Hematopoietic multipotent progenitor cell (in vitro differentiated cells): Measurements from ENCODE around the gene FBXW10. TPM values are rescaled to one million over a fixed set of nuclear protein-coding genes. Genes with fewer than 3 reads are reported as not detected.
"Not testable (repeated sequence)": the region's sequence is repeated elsewhere in the genome, so short reads cannot be mapped to it uniquely, and the experiment has no call there.

Experiments used
- DNase-seq, 3 donors: peaks; one replicate each; pipeline ENCODE4 v3.0.0-alpha.2; 2011 to 2015; ENCODE audit warnings: low read depth in 2 of 3, low spot score in 2 of 3
- total RNA-seq: library from RNA; depleted of rRNA; stranded (reverse); fragments of >200 nt; gene quantifications from one replicate; pipeline ENCODE4 v1.2.3, GENCODE V29; 2012

Gene FBXW10
- total RNA-seq, 1 donor: under 0.01 TPM

DNA sequence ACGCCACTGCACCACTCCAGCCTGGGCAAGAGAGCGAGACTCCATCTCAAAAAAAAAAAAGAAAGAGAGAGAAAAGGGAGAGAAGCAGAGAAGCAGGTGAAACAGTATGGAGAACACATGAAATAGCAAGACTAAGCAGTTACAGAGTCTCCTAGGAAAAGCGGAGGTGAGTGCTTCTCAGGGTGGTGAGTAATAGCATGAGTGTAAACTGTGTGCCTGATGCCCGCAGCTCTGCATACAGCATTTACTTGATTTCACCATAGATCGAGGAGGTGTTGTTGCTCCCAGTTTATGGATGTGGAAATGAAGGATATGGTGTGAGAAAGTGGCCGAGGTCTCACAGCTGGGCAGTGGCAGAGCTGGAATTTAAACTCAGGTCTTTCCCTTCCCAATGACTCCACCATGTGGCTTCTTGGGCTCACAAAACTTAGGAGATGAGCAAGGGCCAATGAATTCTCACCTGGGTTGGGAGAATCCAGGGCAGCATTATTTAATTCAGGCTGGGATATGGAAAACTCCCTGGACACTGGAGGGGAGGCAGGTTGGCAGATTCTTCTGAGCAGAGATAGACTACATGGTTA is 10.1 kb downstream of the FBXW10 start:
- not testable (repeated sequence) for DNase-seq

DNA sequence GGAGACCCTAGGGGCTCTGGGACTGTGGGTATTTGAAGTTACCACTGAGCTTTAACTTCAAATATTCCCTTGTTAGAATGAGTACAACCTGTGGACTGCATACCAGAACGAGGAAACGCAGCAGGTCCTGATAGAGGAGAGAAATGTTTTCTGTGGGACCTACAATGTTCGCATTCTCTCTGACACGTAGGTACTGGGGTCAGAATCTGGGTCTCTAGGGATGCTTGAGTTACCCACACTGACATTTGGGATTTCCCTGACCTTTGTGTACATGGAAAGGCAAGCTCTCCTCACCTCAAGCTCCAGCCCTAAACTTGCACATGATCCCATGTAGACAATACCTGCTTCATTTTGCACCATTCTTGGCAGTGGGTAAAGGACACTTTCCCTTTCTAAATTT is 12.1 kb downstream of the FBXW10 start:
- DNase-seq: not testable (repeated sequence)

DNA sequence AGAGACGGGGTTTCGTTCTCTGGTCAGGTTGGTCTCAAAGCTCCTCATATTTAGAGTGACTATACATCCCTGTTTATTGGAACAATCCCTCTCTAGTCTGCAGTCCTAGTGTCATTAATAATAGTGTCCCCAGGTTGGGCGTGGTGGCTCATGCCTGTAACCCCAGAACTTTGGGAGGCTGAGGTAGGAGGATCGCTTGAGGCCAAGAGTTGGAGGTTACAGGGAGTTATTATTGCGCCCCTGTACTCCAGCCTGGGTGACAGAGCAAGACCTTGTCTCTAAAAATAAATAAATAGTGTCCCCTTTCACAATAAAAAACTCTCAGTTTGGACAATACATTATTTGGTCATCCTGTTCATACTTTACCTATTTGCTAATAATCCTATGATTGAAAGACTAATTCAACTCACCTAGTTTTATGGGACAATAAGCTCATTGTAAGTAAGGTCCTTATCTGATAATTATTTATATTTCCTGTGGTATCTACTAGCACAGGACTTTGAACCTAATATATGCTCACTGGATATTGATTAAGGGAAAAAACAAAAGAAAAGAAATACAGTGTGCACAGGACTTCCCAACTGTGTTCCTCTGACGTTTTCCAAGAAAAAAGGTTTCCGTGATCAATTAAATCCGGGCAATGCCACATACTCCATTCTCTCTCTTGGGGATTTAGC is 13.7 kb downstream of the FBXW10 start:
- not testable (repeated sequence) for DNase-seq

DNA sequence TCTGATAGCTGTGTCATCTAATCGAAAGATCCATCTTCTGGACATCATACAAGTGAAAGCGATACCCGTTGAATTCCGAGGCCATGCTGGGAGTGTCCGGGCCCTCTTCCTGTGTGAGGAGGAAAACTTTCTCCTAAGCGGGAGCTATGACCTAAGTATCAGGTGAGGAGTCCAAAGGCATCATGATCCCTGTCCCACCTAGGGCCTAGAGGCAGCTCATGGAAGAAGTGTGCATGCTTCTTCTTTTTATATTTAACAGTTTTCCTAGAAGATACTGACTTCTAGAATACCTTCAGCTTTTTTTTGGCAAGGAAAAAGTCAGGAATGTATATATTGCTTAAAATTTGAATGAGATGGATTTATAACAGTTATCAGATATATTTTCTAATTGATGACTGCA is 14.5 kb downstream of the FBXW10 start:
- DNase-seq: not testable (repeated sequence)

DNA sequence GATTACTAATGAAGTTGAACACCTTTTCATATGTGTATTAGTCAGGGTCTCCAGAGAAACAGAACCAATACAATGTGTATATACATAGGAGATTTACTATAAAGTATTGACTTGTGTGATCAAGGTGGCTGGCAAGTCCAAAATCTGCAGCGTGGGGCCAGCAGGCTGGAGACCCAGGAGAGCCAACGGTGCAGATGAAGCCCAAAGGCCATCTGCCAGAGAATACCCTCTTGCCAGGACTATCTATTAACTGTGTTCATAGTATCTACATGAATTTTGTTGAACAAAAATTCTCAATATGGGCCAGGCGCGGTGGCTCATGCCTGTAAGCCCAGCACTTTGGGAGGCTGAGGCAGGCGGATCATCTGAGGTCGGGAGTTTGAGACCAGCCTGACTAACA is 16.4 kb downstream of the FBXW10 start:
- DNase-seq: not testable (repeated sequence)

DNA sequence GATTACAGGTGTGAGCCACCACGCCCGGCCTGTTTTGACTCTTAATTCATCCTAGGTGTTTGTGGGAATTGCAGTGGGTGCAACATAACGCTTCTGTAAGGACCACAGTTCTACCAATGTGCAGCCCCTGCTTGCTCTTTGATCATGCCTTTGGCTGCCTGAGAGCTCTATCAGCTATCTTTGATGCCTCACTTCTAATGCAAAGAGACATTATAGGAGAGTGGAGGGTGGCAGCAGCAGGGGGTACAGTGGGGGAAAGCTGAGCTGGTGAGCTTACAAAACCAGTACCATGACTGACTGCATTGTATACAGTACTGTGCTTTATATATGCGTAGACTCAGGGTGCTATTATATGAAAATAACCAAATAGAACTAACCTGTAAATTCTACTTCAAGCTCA is 26.7 kb downstream of the FBXW10 start:
- DNase-seq: not testable (repeated sequence)

DNA sequence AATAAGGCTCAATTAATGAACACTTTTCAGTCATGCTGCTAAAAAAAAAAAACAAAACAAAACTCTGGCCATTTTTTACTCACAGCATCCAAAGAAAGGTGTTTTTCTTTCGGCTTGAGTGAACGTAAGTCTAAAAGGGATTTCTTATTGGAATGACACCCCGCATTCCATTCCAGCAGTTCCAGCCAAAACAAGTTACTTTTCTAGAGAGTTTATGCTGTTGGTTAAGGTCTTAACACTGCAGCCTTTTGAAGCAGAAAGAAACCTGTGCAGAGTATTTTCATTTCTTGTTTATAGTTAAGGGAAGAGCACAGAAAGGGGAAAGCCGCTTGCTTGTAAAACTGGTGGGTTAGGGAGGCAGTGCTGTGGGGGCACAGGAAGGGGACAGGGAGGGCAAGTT is 27.2 kb downstream of the FBXW10 start:
- not testable (repeated sequence) for DNase-seq

DNA sequence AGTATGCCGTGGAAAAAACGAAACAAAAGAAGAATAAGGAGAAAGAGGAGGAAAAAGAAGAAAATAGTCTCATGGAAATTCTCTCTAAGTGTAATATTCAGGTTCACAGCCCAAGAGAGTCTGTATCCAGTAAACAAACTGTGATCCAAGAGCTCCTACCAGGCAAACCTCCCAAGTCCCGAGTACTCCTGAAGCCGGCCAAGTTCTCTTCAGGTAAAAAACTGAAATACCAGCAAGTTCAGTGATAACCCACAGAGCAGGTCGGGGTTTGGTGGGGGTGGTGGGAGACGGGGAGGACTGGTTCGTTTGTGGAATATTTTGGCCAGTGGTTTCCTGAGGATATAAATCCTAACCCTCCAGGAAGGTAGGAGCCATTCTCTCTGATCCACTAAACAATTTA is 28.6 kb downstream of the FBXW10 start:
- DNase-seq: no peak

DNA sequence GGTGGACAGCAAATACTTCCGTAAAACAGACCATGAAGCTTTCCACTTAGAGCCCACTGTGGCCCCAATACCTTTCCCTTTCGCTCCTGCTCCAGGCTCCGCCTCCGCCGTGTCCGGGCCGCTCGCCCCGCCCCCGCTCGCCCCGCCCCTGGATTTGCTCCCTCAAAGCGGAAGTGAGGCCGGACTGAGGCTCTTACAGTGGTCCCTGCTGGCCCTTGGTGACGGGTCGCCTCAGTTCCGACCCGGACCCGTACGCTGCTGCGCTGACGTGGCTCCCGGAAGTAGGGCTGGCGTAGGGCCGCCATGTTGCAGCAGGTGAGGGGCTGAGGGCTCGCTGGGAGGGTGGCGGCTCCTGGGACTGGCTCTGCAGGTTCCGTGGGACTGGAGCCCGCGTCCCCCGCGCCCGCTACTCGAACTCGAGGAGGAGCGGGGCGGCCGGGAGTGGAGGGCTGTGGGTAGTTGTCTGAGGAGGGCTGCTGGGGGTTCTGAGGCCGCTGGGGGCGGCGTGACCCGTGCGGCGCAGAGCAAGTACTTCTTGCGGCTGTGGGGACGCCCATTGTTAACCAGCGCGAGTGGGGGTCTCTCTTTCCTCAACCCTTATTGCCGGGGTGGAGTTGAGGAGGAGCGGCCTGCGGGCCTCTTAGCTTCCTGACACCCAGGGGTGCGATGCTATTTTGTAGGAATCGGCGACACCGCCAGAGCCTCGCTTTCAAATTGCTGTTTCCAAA is 37.3 kb downstream of the FBXW10 start, which contains the start of gene TVP23B:
TSS of gene TVP23B (plus strand) at position 193 of the 728 bp plus-strand sequence. CDS start at position 304, 111 bp downstream.
- DNase-seq: peak; percentile 53 to 98 (median 94)

DNA sequence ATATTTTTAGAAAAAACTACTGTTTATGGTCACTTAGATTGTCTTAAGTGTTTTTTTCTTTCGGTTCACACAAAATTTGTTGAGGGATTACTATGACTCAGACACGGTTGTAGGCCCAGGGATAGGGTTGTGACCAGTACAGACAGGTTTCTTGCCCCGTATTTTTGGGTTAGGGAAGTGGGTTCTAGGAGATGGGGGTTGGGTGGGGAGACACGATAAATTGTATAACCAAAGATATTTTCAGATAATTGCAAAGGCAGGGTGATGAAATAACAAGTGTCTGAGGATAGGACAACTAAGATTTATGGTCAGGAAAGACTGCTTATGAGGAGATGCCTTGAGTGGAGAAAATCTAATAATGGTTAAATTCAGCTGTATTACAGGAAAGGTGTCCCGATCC is 38.0 kb downstream of the FBXW10 start:
- DNase-seq: peak in 1 of 3 donors; percentile 12

DNA sequence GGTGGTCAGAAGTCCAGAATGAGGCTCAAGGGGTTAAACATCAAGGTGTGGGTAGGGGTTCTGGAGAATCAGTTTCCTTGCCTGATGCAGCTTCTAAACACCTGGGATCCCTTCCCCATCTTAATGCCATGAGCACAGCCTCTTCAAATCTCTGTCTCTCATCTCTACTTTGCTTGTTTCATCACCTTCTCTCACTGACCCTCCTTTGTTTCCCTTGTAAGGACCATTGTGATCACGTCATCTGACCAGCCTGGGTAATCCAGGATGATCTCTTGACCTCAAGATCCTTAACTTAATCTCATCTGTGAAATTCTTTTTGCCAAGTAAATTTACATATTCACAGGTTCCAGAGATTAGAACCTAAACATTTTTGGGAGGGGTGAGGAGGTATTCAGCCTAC is 42.1 kb downstream of the FBXW10 start:
- DNase-seq: not testable (repeated sequence)

DNA sequence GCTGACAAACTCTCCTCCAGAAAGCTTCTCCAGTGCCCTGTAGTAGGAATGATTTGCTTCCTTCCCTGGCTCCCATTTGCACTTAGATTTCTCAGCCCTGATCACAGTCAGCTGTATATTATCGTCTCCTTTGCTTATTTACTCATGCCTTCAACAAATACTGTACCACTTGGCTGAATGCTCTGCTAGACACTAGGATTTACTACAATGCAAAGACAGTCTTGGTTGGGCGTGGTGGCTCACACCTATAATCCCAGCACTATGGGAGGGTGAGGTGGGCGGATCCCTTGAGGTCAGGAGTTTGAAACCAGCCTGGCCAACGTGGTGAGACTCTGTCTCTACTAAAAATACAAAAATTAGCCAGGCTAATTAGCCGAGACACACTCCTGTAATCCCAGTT is 43.0 kb downstream of the FBXW10 start:
- DNase-seq: not testable (repeated sequence)

DNA sequence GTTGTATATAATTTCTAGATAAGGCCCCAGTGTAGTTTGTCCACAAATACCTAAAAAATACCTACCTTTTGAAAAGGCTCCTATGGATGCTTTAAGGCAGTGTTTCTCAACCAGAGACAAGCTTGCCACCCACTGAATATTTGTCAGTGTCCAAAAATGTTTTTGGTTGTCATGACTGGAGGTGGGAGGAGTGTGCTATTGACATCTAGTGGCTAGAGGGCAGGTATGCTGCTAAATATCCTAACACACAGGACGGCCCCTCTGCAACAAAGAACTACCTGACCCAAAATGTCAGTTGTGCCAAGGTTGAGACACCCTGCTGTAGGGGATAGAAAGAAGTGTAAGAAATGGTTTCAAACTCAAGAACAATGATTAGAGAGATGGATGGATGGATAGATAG is 47.5 kb downstream of the FBXW10 start:
- DNase-seq: not testable (repeated sequence)

DNA sequence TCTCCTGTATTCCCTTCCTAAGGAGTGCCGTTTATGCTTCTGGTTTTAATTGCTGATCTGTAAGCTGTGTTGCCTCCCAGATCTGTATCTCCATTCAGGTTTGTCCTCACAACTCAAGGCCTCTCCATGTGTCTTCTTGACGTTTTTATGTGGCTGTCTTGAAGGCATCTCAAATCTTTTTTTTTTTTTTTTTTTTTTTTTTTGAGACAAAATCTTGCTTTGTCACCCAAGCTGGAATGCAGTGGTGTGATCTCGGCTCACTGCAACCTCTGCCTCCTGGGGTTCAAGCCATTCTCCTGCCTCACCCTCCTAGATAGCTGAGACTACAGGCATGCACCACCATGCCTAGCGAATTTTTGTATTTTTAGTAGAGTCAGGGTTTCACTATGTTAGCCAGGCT is 51.0 kb downstream of the FBXW10 start:
- not testable (repeated sequence) for DNase-seq

DNA sequence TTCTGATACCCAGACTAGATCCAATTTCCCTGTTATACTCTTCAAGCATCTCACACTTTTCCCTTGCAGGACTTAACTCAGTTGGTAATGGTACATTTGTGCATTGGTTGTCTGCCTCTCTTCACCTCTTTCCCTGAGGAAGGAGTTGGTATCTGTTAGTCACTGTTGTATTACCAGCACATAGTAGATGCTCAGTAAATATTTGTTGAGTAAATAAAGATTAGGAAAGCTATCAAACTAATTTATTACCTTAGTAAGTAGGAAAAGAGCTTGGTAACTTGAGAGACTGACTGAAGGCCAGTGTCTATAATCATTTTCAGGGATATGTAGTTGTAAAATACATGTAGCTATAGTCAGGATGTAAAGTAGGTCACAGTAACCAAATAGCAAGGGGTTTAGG is 53.0 kb downstream of the FBXW10 start:
- DNase-seq: not testable (repeated sequence)

DNA sequence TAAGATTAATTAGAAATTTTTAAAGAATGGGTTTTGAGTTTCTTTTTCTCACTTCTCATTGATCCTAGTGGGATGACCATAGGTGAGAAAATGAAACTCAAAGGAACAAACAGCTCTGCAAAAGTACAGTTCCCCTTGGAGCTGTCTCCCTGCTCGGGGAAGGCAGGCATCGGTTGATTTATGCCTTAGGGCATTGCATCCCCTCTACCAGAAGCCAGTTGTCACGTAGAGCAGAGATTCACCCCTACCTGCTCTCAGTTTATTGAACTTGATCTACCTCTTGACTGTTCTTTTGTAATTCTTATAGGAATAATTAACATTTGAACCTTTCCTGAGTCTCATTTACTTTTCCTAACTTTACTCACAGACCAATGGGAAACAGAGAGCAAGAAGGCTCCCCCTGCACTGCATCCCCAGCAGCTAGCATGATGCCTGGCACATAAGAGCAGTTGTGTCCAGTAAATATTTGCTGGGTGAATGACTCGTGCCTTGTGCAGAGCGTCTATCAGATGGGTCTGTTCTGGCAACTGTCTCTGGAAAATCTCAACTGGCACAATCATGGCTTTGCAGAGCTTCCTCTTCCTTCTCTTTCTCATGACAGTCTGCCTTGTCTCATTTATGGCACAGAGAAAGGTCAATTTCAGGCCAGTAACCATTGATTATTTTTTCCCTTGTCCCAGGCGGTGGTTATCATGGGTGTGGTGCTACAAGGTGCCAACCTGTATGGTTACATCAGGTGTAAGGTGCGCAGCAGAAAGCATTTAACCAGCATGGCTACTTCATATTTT is 59.8 kb downstream of the FBXW10 start:
- not testable (repeated sequence) for DNase-seq

DNA sequence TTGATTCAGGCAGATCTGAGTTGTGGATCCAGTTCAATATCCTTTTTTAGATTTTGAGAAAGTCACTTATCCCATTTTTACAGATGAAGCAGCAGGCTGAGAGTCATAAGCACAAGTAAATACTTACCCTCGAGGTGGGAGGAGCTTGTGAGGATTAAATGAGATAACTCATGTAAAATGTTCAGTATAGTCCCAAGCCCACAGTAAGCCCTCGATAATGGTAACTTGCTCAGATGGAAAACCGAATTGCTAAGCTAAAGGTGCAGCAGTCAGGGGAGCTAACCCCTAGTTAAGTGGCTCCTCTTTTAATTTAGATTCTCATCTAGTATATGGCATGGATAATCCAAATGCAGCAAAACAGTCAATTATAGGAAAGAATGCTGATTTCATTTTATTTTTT is 72.1 kb downstream of the FBXW10 start:
- DNase-seq: not testable (repeated sequence)

DNA sequence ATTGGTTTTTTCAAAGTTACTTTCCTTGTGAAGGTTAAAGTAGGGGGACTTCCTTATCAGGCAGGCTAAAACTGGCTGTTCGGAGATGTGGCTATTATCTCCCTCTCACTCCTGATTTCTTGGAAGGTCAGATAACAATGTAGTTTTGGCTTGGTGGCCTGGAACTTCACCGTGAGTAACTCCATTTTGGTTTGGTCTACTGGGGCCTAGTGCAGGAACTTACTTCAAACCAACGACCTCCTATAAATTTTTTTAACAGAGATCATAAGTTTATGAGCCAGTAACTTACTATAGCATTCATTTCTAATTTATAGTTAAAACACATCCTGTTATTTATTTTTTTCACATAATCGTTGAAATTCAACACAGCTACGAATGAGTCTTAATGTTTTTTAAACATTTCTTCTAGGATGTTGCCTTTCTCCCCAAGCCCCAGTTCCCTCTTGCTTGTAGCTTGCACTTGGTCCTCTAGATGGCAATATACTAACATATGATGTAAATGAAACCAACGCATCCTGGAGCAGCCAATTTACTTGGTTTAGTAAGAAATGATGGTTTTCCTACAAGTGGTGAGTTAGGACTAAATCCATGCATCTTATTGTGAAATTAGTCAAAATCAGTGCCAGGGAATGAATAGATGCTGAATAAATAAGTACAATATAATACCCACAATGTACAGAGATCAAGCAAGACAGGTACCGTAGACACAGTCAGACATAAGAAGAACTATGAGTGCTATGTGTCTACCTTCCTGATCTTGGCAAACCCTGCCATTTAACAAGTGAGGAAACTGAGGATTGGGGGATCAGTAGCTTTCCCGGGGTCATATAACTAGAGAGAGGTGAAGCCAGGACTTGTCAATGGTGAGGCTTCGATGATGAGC is 72.9 kb downstream of the FBXW10 start:
- peak in 2 of 3 donors; percentile 51 to 83 for DNase-seq

DNA sequence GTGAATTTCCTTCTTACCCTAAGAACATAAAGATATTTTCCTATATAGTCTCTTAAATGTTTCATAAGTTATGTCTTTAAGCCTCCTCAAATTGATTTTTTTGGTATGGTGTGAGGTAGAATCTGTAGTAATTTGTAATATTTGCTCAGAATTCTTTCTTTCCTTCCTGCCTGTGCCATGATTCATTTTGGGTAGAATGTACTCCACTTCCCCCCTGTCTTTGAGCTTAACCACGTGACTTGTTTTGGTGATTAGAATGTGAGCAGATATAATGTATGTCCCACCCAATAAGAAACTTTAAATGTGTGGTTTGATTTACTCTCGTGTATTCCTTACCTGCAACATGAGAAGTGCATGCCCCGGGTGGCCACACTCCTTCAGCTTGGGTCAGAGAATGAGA is 77.6 kb downstream of the FBXW10 start:
- DNase-seq: peak in 1 of 3 donors; percentile 3

DNA sequence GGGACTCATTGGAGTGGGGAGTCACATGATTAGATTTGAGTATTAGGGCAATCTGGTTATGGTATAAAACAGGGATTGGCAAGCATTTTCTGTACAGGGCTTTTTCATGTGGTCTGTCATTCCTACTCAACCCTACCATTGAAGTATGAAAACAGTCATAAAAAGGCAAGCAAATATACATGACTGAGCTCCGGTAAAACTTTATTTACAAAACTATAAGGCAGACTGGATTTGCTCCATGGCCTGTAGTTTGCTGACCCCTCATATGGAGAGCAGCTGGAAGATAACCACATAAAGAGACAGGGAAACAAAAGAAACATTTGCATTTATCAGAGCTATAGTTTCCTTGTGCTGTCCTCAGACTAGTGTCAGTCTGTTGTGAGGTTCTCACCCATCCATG is 83.8 kb downstream of the FBXW10 start:
- DNase-seq: not testable (repeated sequence)
